ENCODE data around the gene PHLDA2.

DNA sequence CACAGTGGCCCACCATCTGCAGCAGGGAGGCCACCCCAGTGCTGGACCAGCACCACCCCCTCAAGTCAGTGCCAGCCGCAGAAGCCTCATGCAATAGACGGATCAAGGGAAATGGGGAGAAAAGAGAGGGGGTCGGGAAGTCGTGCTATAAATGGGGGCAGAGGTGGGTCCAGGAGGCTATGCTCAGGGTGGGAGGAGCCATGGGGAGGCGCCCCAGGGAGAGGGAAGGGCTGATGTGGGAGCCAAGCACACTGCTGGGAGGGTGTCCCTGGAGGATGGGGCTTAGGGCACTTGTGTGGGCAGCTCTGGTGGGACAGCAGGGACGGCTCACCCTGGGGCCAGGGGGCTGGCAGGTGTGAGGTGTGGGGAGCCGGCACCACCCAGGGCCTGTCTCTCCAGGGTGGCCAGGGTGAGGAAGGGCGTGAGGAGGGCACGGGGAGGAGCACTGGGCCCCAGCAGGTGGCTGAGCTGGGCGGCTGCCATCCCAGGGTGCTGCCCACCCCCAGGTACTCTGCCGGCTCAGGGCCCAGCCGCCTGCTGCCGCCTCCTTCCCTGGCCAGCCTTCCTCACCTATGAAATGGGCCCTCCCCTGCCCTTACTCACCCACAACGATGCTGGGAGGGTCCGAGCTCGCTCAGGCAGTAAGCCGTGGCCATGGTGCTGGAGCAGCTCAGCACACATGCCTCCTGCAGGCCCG lies 18.0 kb downstream of the PHLDA2 start:
- TF ChIP-seq, protein P1, sequence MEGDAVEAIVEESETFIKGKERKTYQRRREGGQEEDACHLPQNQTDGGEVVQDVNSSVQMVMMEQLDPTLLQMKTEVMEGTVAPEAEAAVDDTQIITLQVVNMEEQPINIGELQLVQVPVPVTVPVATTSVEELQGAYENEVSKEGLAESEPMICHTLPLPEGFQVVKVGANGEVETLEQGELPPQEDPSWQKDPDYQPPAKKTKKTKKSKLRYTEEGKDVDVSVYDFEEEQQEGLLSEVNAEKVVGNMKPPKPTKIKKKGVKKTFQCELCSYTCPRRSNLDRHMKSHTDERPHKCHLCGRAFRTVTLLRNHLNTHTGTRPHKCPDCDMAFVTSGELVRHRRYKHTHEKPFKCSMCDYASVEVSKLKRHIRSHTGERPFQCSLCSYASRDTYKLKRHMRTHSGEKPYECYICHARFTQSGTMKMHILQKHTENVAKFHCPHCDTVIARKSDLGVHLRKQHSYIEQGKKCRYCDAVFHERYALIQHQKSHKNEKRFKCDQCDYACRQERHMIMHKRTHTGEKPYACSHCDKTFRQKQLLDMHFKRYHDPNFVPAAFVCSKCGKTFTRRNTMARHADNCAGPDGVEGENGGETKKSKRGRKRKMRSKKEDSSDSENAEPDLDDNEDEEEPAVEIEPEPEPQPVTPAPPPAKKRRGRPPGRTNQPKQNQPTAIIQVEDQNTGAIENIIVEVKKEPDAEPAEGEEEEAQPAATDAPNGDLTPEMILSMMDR (IDR thresholded peaks at IDR 0.05), result no peak
- TF ChIP-seq POLR2A (IDR thresholded peaks at IDR 0.05), result no peak
